ENCODE data around the gene EDRF1. TPM values are rescaled to one million over a fixed set of nuclear protein-coding genes. Genes with fewer than 3 reads are reported as not detected.

The EDRF1 gene
- total and polyA plus RNA-seq, 2 of the 4 experiments (the other 2 are of a cell fraction) = 17.0 to 24.9 TPM

GRCh38 chr10:125797424-125797823 lies 77.9 kb downstream of the EDRF1 start:
- Histone ChIP-seq H2AK9ac (replicated peaks; ENCODE audit: low read depth, low read length, poor library complexity) (no peak overlapping the region), H3K4me3 (ENCODE audit: insufficient read depth, low read depth, low read length) (no peak overlapping the region), H3K36me3 (ENCODE audit: control insufficient read depth, insufficient read depth, low read length) (peaks cover 30% of the 10 kb centered on the region), H4K8ac (ENCODE audit: low read depth in 2 of 2, low read length in 2 of 2) (no peak overlapping the region), H3K27ac (ENCODE audit: insufficient read depth, low read length) (no peak overlapping the region), H3K4me1 (ENCODE audit: control insufficient read depth, insufficient read depth, low read length) (no peaks in the 10 kb centered on the region), H3K27me3 (ENCODE audit: control insufficient read depth, insufficient read depth, low read length) (no peaks in the 10 kb centered on the region), H3K9ac (ENCODE audit: low read depth, low read length) (no peak overlapping the region), H2BK5ac (ENCODE audit: low read depth, low read length, poor library complexity, severe bottlenecking) (no peak overlapping the region), H3K56ac (ENCODE audit: extremely low read depth, insufficient read depth, low read length) (no peak overlapping the region), H3K18ac (ENCODE audit: low read depth, low read length) (no peak overlapping the region), H2BK15ac (ENCODE audit: low read depth, low read length) (no peak overlapping the region), H3K23ac (ENCODE audit: low read depth, low read length) (no peak overlapping the region), H2BK120ac (ENCODE audit: low read depth, low read length) (no peak overlapping the region), H4K20me1 (ENCODE audit: insufficient read depth, low read length) (no peaks in the 10 kb centered on the region), H4K91ac (ENCODE audit: insufficient read depth, low read depth, low read length) (no peak overlapping the region), H2AK5ac (ENCODE audit: low read depth, low read length) (no peak overlapping the region), H3K14ac (replicated peaks; ENCODE audit: low read depth, low read length) (no peak overlapping the region), H2BK20ac (ENCODE audit: low read depth, low read length) (no peak overlapping the region), H3K4ac (ENCODE audit: low read depth, low read length) (no peak overlapping the region), H3K79me1 (ENCODE audit: low read depth in 1 of 2, low read length in 2 of 2) (no peaks in the 10 kb centered on the region), H3K9me3 (ENCODE audit: control insufficient read depth, insufficient read depth, low read length) (no peaks in the 10 kb centered on the region), H2AFZ (replicated peaks; ENCODE audit: low read length, poor library complexity) (no peak overlapping the region), H3K9me1 (ENCODE audit: insufficient read depth, low read length) (peaks cover 3% of the 10 kb centered on the region), H4K5ac (ENCODE audit: low read depth, low read length) (no peak overlapping the region), H3K4me2 (ENCODE audit: low read depth, low read length) (no peak overlapping the region)
- in situ Hi-C loops (cut with MboI; ENCODE audit: low sequenced_read_pairs) = no loop called here
- no peak for TF ChIP-seq ELK1 (IDR thresholded peaks at IDR 0.05; ENCODE audit: borderline replicate concordance, low read depth, low read length)
- TF ChIP-seq CTCF (conservative IDR thresholded peaks at IDR 0.05; ENCODE audit: low read depth, low read length) = no peak
- no peak for TF ChIP-seq MAZ (IDR thresholded peaks at IDR 0.05; ENCODE audit: borderline replicate concordance, low read depth, low read length)
- no peak for TF ChIP-seq NFE2L2 (IDR thresholded peaks at IDR 0.05; ENCODE audit: low read depth, low read length)
- no peak for TF ChIP-seq RFX5 (IDR thresholded peaks at IDR 0.05; ENCODE audit: low read depth, low read length)
- no peak for TF ChIP-seq MAFK (IDR thresholded peaks at IDR 0.05; ENCODE audit: low read depth, low read length)
- no peak for TF ChIP-seq CEBPB (IDR thresholded peaks at IDR 0.05; ENCODE audit: low read depth, low read length)
- no peak for TF ChIP-seq RAD21 (IDR thresholded peaks at IDR 0.05; ENCODE audit: low read length)
- no peak for TF ChIP-seq BHLHE40 (IDR thresholded peaks at IDR 0.05; ENCODE audit: low read depth, low read length)
- TF ChIP-seq FOS (IDR thresholded peaks at IDR 0.05; ENCODE audit: low read depth, low read length) = no peak
- no peak for TF ChIP-seq POLR2A (IDR thresholded peaks at IDR 0.05; ENCODE audit: low read depth, low read length)
- TF ChIP-seq RCOR1 (IDR thresholded peaks at IDR 0.05; ENCODE audit: insufficient replicate concordance, low read length) = no peak
- dilution Hi-C loops (cut with HindIII; ENCODE audit: low sequenced_read_pairs, unreplicated experiment) = no loop called here
- intact Hi-C loops (cut with micrococcal nuclease) = no loop called here
- ChIA-PET CTCF (interaction anchor here (0.8 kb wide), 1 partner anchor 11 kb away, joined by 4 read pairs; no protein-coding TSS in a partner anchor), POLR2A (ENCODE audit: unreplicated experiment) (no interaction called here)
- 96% methylated on average over 4 of the region's 8 CpGs; no CpG with 5 or more reads in 1 of the 2 experiments for WGBS, 2 experiments (ENCODE audit: extremely low coverage in 2 of 2, insufficient read length in 1 of 2)
- BruUV-seq (replicated peaks) = no TSS peak
- DNase-seq (no peak), ATAC-seq (ENCODE audit: low read depth) (no peak)

Data from IMR-90 (cell line).